K562 (cell line): ENCODE results near the gene HOMEZ. TPM values are rescaled to one million over a fixed set of nuclear protein-coding genes. Genes with fewer than 3 reads are reported as not detected.

ENCODE experiments used
- ESRRA ChIP-seq: fragments of 450-650 bp; IDR thresholded peaks from 2 replicates; pipeline ENCODE4 v1.6.1; 2014; ENCODE audit warnings: low read depth, mild to moderate bottlenecking, moderate library complexity, borderline replicate concordance
- HDAC8 ChIP-seq: fragments of 450-650 bp; IDR thresholded peaks from 2 replicates; pipeline ENCODE4 v1.6.1; 2016; ENCODE audit warnings: mild to moderate bottlenecking, missing genetic modification characterization, moderate library complexity, missing compliant biosample characterization
- IRF2 ChIP-seq: sonication (generic); formaldehyde crosslinking; IDR thresholded peaks from 2 replicates; pipeline ENCODE4 v1.8.1; 2022; ENCODE audit warnings: mild to moderate bottlenecking, missing genetic modification reagents
- MBD1 ChIP-seq: fragments of 250-450 bp; sonication (Bioruptor Pico); IDR thresholded peaks from 2 replicates; pipeline ENCODE4 v1.8.0; 2022; ENCODE audit warnings: inconsistent platforms
- MEF2D ChIP-seq: conservative IDR thresholded peaks from 2 replicates; pipeline ENCODE4 v1.6.1; 2016; ENCODE audit warnings: low read depth, missing genetic modification characterization, missing compliant biosample characterization
- RAD51 ChIP-seq: fragments of 450-650 bp; IDR thresholded peaks from 2 replicates; pipeline ENCODE4 v1.7.1; 2016; ENCODE audit warnings: low read depth, mild to moderate bottlenecking, borderline replicate concordance
- SP1 ChIP-seq: sonication (generic); formaldehyde crosslinking; IDR thresholded peaks from 2 replicates; pipeline ENCODE4 v1.8.1; 2022; ENCODE audit warnings: mild to moderate bottlenecking, missing genetic modification reagents
- TSC22D4 ChIP-seq: fragments of 450-650 bp; IDR thresholded peaks from 2 replicates; pipeline ENCODE4 v1.6.1; 2016; ENCODE audit warnings: missing genetic modification characterization, missing biosample characterization, control low read depth
- ZNF696 ChIP-seq: fragments of 250-450 bp; sonication (Bioruptor Pico); conservative IDR thresholded peaks from 2 replicates; pipeline ENCODE4 v1.4.0; 2020; ENCODE audit warnings: mild to moderate bottlenecking, moderate library complexity
- ZNF780A ChIP-seq: fragments of 250-450 bp; sonication (Bioruptor Pico); IDR thresholded peaks from 2 replicates; pipeline ENCODE4 v1.5.0; 2021; ENCODE audit warnings: mild to moderate bottlenecking
- polyA plus RNA-seq, 8 experiments: library from polyadenylated mRNA; depleted of rRNA in 4 of 8; stranded (reverse) in 5 of 8; unstranded in 3 of 8; fragments of >200 nt; fragmentation: Nextera tagmentation in 2 of 8; fragmentation: Illumina TruSeq in 1 of 8; extraction: Ambion mirVana in 2 of 8; extraction: Trizol in 1 of 8; gene quantifications; 2 replicates each; pipeline versions ENCODE4 v1.2.1 to v1.2.3, GENCODE V29; 2011 to 2014; ENCODE audit warnings: inconsistent platforms in 1 of 8, missing spikeins in 1 of 8
- total RNA-seq, 7 experiments: library from RNA; depleted of rRNA in 6 of 7; stranded (reverse); fragments of >200 nt in 6 of 7; fragmentation: Illumina TruSeq in 2 of 7; extraction: Trizol in 2 of 7; gene quantifications; 2 replicates each; pipeline versions ENCODE4 v1.2.1 to v1.2.3, GENCODE V29; 2011 to 2021; ENCODE audit warnings: low replicate concordance in 1 of 7
- TF ChIP-seq, protein P1 (sequence below): fragments of 450-650 bp; IDR thresholded peaks from 2 replicates; pipeline ENCODE4 v1.6.1; 2016; ENCODE audit warnings: borderline replicate concordance
- TF ChIP-seq, protein P2 (sequence below): fragments of 200-600 bp; sonication (generic); IDR thresholded peaks from one replicate; pipeline ENCODE4 v1.6.1; 2012; ENCODE audit warnings: mild to moderate bottlenecking, low read depth, low read length, inconsistent platforms

Gene HOMEZ
- total and polyA plus RNA-seq, 9 of the 15 experiments (the other 6 are each of a cell fraction or from before 2014, with no cell fraction given) = 3.0 to 30.2 (median 16.9) TPM

DNA sequence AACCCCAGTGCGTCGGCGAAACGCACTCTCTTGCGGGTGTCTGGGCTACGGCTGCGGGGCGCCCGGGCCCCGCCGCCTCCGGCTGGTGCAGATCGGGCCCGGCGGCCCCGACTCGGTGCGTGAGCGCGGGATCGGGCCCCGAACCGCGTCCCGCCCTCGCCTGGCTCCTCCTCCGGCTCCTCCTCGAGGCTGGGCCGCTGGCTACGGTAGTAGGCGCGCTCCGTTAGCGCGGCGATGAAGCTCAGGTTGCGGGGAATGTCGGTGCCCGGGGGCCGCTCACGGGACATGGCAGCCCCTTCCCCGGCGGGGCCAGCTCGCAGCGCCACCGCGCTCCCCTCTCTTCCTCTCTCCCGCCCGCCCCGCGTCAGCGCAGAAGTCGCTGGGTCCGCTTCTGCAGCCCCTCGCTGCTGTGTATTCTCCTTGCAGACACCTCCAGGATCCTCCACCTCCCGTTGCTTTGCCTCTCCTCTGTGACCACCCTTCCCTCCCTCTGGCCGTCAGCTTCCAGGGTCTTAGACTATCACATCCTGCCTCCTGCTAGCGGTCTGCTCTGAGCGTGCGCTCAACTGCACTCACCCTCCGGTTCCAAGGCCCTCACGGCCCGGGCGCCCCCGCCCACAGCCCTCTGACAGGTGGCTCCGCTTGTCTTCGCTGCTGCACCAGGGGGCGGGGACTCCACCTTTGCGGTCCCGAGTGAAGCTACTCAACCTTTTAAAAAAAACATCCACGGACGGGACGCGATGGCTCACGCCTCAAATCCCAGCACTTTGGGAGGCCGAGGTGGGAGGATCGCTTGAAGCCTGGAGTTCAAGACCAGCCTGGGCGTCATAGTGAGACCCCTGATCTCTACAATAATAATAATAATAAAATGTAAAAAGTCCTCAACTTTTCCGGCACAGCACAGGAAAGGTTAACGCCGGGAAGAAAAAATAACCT is 16.6 kb upstream of the HOMEZ start, which contains the start of gene PPP1R3E (continued):
- TF ChIP-seq SP1 (CRISPR knock-in tag) = no peak
- TF ChIP-seq ZNF696 = no peak
- no peak for TF ChIP-seq TSC22D4
- TF ChIP-seq, protein P1, sequence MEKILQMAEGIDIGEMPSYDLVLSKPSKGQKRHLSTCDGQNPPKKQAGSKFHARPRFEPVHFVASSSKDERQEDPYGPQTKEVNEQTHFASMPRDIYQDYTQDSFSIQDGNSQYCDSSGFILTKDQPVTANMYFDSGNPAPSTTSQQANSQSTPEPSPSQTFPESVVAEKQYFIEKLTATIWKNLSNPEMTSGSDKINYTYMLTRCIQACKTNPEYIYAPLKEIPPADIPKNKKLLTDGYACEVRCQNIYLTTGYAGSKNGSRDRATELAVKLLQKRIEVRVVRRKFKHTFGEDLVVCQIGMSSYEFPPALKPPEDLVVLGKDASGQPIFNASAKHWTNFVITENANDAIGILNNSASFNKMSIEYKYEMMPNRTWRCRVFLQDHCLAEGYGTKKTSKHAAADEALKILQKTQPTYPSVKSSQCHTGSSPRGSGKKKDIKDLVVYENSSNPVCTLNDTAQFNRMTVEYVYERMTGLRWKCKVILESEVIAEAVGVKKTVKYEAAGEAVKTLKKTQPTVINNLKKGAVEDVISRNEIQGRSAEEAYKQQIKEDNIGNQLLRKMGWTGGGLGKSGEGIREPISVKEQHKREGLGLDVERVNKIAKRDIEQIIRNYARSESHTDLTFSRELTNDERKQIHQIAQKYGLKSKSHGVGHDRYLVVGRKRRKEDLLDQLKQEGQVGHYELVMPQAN = peak; percentile 68; the same call in 1 of the 2 replicates
- no peak for TF ChIP-seq MEF2D (tag)
- no peak for TF ChIP-seq RAD51
- TF ChIP-seq ESRRA = no peak; the same call in 1 of the 2 replicates
- peak; percentile 55; the same call in 1 of the 2 replicates for TF ChIP-seq HDAC8 (tag)
- TF ChIP-seq, protein P2, sequence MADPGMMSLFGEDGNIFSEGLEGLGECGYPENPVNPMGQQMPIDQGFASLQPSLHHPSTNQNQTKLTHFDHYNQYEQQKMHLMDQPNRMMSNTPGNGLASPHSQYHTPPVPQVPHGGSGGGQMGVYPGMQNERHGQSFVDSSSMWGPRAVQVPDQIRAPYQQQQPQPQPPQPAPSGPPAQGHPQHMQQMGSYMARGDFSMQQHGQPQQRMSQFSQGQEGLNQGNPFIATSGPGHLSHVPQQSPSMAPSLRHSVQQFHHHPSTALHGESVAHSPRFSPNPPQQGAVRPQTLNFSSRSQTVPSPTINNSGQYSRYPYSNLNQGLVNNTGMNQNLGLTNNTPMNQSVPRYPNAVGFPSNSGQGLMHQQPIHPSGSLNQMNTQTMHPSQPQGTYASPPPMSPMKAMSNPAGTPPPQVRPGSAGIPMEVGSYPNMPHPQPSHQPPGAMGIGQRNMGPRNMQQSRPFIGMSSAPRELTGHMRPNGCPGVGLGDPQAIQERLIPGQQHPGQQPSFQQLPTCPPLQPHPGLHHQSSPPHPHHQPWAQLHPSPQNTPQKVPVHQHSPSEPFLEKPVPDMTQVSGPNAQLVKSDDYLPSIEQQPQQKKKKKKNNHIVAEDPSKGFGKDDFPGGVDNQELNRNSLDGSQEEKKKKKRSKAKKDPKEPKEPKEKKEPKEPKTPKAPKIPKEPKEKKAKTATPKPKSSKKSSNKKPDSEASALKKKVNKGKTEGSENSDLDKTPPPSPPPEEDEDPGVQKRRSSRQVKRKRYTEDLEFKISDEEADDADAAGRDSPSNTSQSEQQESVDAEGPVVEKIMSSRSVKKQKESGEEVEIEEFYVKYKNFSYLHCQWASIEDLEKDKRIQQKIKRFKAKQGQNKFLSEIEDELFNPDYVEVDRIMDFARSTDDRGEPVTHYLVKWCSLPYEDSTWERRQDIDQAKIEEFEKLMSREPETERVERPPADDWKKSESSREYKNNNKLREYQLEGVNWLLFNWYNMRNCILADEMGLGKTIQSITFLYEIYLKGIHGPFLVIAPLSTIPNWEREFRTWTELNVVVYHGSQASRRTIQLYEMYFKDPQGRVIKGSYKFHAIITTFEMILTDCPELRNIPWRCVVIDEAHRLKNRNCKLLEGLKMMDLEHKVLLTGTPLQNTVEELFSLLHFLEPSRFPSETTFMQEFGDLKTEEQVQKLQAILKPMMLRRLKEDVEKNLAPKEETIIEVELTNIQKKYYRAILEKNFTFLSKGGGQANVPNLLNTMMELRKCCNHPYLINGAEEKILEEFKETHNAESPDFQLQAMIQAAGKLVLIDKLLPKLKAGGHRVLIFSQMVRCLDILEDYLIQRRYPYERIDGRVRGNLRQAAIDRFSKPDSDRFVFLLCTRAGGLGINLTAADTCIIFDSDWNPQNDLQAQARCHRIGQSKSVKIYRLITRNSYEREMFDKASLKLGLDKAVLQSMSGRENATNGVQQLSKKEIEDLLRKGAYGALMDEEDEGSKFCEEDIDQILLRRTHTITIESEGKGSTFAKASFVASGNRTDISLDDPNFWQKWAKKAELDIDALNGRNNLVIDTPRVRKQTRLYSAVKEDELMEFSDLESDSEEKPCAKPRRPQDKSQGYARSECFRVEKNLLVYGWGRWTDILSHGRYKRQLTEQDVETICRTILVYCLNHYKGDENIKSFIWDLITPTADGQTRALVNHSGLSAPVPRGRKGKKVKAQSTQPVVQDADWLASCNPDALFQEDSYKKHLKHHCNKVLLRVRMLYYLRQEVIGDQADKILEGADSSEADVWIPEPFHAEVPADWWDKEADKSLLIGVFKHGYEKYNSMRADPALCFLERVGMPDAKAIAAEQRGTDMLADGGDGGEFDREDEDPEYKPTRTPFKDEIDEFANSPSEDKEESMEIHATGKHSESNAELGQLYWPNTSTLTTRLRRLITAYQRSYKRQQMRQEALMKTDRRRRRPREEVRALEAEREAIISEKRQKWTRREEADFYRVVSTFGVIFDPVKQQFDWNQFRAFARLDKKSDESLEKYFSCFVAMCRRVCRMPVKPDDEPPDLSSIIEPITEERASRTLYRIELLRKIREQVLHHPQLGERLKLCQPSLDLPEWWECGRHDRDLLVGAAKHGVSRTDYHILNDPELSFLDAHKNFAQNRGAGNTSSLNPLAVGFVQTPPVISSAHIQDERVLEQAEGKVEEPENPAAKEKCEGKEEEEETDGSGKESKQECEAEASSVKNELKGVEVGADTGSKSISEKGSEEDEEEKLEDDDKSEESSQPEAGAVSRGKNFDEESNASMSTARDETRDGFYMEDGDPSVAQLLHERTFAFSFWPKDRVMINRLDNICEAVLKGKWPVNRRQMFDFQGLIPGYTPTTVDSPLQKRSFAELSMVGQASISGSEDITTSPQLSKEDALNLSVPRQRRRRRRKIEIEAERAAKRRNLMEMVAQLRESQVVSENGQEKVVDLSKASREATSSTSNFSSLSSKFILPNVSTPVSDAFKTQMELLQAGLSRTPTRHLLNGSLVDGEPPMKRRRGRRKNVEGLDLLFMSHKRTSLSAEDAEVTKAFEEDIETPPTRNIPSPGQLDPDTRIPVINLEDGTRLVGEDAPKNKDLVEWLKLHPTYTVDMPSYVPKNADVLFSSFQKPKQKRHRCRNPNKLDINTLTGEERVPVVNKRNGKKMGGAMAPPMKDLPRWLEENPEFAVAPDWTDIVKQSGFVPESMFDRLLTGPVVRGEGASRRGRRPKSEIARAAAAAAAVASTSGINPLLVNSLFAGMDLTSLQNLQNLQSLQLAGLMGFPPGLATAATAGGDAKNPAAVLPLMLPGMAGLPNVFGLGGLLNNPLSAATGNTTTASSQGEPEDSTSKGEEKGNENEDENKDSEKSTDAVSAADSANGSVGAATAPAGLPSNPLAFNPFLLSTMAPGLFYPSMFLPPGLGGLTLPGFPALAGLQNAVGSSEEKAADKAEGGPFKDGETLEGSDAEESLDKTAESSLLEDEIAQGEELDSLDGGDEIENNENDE = no peak
- no peak for TF ChIP-seq IRF2 (CRISPR knock-in tag)
- TF ChIP-seq ZNF780A (CRISPR knock-in tag) = no peak
- no peak for TF ChIP-seq MBD1 (CRISPR knock-in tag)
